Stomach (tissue), 4 donors: ENCODE measurements around the gene SHISAL1.

Source experiments
- CTCF ChIP-seq, 7 experiments: fragments of 450-650 bp in 4 of 7; fragments of 200-600 bp in 3 of 7; sonication (generic) in 3 of 7; IDR thresholded peaks; one replicate each; pipeline ENCODE4 v1.5.1; 2016 to 2019; ENCODE audit warnings: antibody characterized with exemption in 7 of 7, control low read depth in 2 of 7, mild to moderate bottlenecking in 1 of 7
- POLR2A ChIP-seq, 4 donors: fragments of 450-650 bp; IDR thresholded peaks; one replicate each; pipeline ENCODE4 v1.6.1; 2016; ENCODE audit warnings: antibody characterized with exemption in 4 of 4, control low read depth in 2 of 4, mild to moderate bottlenecking in 1 of 4, moderate library complexity in 1 of 4
- POLR2AphosphoS5 ChIP-seq, 3 donors: sonication (generic); formaldehyde crosslinking; IDR thresholded peaks; one replicate each; pipeline ENCODE4 v1.6.1; 2016; ENCODE audit warnings: antibody characterized with exemption in 3 of 3

GRCh38 chr22:44269757-44270555 is 42.8 kb downstream of the SHISAL1 start:
- no peak for TF ChIP-seq CTCF (IDR thresholded peaks at IDR 0.05)
- TF ChIP-seq POLR2AphosphoS5 (IDR thresholded peaks at IDR 0.05), result no peak
- TF ChIP-seq POLR2A (IDR thresholded peaks at IDR 0.05), result no peak
